Activated T-cell treated with anti-CD3 and anti-CD28 coated beads, Interleukin-2, amount 50 U/mL, for 48 hours (primary cell): ENCODE data around the gene YTHDC2.
"Not testable (repeated sequence)": the region's sequence is repeated elsewhere in the genome, so short reads cannot be mapped to it uniquely, and the experiment has no call there.

ENCODE experiments used
- DNase-seq, 2 experiments: peaks; one replicate each; pipeline ENCODE4 v3.0.0-alpha.2; 2020

YTHDC2 gene

GRCh38 chr5:113520899-113521298, 7.4 kb downstream of the YTHDC2 start:
- DNase-seq = no peak

- DNase-seq = no peak
These were observed 9.7 kb downstream of the YTHDC2 start for GRCh38 chr5:113523168-113523567.

GRCh38 chr5:113524927-113525326, 11.4 kb downstream of the YTHDC2 start:
- no peak for DNase-seq

GRCh38 chr5:113526421-113526820, 12.9 kb downstream of the YTHDC2 start:
- no peak for DNase-seq

DNA sequence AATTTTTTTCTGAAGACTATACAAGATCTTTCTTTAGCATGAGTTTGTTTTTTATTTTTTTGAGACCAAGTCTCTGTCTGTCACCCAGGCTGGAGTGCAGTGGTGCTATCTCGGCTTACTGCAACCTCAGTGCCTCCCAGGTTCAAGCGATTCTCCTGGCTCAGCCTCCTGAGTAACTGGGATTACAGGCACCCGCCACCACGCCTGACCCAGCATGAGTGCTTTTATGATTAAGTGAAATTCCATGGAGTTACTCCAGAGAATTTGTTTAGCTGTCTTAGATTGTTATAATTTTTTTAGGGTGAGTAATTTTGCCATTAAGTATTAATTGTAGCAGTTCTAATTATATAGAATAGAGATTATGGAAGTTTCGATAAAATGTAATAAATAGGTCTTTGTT, 14.3 kb downstream of the YTHDC2 start:
- no peak for DNase-seq

DNA sequence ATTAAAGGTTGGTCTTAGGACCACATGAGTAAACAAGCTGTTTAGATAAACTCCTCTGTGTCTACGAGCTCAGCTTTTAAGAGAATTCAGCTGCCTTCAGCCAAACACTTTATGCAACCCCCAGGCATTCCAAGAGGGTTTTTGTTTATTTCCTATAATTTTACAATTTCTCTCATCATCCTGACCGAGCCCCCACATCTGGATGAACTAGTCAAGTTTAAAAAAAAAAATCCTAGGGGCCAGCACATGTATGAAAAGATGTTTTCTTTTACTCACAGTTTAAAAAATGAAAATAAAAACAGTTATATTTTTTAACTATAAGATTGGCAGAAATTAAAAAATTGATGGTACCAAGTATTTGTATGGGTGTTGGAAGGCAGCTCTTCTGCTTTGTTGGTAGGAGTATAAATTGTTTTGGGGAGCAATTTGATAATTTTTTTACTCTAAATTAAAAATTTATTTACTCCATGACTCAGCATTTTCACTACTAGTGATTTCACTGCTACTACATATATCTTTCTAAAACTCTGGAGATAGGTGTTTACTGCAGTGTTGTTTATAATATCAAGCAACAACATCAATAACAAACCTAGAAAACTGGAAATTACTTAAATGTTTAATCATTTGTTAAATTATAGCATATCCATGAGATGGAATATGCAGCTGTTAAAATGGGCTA, 18.1 kb downstream of the YTHDC2 start:
- DNase-seq = no peak

DNA sequence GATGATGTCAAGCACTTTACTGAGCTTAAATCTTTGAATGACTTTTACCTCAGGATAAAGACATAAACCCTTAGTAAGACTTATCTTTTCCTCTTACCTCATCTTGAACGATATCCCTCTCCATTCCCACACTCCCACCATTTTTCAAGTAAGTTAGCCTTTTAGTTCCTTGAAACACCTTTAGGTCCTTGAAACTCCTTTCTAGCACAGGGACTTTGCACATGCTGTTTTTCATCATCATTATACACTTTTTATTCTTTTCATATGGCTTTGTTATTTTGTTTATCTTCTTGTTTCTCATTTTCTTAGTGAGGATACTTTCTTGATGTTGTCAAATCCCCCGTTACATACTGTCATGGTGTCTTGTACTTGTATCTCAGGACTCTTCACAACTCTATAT, 24.8 kb downstream of the YTHDC2 start:
- DNase-seq = no peak

DNA sequence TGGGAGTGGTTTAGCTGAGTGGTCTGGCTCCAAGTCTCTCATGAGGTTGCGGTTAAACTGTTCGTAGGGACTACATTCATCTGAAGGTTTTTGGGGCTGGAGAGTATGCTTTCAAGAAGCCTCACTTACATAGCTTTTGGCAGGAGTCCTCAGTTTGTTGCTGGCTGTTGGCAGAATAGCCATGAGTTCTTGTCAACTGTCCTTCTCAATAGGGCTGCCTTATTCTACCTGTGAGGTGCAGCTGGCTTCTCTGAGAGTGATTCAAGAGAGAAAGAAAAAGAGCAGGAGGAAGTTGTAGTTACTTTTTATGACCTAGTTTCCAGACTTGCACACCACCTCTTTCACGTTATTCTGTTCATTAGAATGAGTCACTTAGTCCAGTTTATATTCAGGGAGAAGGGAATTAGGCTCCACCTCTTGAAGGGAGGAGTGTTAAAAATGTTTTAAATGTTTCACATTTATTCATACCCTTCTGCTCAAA, 33.2 kb downstream of the YTHDC2 start:
- no peak for DNase-seq

DNA sequence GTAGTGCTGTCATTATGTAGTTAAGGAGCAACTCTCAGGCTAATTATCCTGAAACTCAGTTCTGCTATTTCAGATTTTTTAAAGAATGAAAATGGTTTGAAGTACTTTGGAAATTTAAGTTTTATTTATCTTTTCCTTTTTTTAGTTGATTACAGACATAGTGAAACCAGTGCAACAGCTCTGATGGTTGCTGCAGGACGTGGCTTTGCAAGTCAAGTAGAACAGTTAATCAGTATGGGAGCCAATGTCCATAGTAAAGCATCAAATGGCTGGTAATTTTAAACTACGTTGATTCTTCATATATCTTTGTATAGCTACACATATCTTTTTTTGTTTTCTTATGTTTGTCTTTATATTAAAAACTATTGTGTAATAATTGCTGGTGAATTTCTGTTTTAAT, 34.9 kb downstream of the YTHDC2 start:
- DNase-seq = no peak

- no peak for DNase-seq
These were observed 38.6 kb downstream of the YTHDC2 start for GRCh38 chr5:113552137-113552536.

- DNase-seq = no peak
These were observed 39.1 kb downstream of the YTHDC2 start for GRCh38 chr5:113552620-113553019.

DNA sequence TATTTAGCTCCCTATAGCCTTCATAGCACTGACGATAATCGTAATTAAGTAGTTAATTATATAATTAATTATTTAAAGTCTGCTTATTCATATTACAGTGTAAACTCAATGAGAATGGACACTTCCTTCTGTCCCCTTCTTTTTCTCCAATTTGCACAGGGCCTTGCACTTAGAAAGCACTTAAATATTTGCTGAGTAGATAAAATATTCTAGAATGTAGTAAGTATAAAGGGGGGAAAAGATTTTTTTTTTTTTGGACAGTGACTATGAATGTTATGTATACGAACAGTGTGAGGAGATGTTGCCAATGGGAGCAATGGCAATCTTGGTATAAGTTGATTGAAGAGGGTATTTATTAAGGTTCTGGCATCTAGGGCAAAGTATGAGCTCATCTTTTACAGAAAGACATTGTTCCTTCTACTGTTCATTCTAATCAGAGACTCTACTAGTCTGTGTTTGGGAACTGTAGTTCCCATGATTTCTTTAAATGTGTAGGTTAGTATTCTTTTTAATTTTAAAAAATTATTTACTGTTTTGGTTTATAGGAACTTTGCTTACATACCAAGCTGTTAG, 49.4 kb downstream of the YTHDC2 start:
- DNase-seq = no peak

DNA sequence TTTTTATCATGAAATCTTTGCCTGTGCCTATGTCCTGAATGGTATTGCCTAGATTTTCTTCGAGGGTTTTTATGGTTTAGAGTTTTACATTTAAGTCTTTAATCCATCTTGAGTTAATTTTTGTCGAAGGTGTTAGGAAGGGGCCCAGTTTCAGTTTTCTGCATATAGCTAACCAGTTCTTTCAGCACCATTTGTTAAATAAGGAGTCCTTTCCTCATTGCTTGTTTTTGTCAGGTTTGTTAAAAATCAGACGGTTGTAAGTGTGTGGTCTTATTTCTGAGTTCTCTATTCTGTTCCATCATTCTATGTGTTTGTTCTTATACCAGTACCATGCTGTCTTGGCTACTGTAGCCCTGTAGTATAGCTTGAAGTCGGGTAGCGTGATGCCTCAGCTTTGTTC, 55.9 kb downstream of the YTHDC2 start:
- no peak for DNase-seq

GRCh38 chr5:113572716-113573115, 59.2 kb downstream of the YTHDC2 start:
- DNase-seq = no peak

- no peak for DNase-seq
These were observed 60.9 kb downstream of the YTHDC2 start for GRCh38 chr5:113574417-113574816.

DNA sequence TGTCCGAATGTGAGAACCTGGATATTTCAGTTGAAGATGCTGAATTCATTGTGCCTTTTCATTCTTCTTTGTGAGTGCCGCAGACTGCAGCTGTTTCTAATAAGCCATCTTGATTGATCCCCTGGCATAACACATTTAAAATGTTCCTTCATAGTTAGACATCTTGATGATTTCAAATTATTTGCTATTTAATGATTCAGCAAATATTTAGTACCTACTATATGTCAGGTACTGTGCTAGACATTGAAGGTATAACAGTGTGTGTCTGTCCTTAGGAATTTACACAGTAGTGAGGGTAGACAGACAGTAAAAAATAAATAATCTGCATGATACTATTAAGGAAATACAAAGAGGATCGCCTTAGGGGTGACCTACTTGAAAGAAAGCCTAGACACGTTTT, 61.6 kb downstream of the YTHDC2 start:
- DNase-seq = no peak

DNA sequence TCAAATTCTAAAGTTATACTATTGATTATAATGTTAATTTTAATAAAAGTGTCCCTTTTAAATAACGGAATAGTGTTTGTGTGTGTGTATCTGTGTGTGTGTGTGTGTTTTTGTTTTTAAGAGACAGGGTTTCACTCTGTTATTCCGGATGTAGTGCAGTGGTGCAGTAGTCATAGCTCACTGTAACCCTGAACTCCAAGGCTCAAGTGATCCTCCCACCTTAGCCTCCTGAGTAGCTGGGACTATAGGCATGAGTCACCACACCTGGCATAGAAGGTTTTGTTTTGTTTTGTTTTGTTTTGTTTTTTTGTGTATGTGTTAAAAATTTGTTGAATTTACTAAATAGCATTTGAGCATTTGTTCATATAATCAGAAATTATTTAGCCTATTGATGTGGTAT, 64.6 kb downstream of the YTHDC2 start:
- no peak for DNase-seq

DNA sequence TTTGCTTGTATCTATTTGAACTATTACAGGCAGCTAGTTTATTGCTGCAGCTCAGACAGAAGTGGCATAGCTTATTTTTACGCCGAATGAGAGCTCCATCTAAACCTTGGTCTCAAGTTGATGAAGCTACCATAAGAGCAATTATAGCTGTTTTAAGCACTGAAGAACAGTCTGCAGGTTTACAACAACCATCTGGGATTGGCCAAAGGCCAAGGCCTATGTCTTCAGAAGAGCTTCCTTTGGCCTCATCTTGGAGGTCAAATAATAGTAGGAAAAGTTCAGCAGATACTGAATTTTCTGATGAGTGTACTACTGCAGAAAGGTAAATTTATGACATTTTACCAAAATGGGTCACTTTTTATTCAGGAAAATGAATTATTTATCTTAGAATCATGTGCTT, 67.9 kb downstream of the YTHDC2 start:
- DNase-seq = no peak

DNA sequence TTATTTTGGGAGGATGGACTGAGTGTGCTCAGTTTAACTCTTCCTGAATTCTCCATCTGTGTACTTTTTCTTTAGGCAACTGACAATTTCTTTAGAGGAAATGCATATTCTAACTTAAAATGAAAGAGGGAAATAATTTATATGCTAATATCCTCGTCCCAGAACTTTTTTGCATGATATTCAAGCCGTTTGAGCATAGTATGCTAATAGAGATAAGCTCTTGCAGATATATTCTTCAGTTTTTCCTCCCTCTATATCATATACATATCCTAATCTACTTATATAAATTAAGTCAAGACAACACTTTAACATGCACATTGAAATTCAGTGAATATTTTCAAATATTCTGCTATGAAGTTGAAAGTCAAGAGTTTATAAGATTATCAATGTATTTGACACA, 84.7 kb downstream of the YTHDC2 start:
- no peak for DNase-seq

DNA sequence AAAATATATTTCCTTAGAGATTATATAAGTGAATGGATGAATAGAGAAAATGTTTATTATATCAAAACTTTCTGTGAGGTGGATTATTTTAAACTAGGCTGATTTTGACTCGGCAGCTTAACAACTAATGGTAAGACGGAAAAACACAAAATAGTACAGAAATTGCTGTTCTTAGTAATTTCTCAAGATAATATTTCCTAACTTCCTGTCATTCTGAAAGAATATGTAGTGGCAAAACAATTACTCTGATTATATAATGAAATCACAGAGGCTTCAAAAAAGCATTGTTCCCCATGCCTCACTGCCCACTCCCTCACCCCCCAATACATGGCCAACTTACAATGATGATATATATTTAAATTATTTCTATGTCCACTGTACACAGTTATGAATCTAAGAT, 85.4 kb downstream of the YTHDC2 start:
- DNase-seq = no peak

DNA sequence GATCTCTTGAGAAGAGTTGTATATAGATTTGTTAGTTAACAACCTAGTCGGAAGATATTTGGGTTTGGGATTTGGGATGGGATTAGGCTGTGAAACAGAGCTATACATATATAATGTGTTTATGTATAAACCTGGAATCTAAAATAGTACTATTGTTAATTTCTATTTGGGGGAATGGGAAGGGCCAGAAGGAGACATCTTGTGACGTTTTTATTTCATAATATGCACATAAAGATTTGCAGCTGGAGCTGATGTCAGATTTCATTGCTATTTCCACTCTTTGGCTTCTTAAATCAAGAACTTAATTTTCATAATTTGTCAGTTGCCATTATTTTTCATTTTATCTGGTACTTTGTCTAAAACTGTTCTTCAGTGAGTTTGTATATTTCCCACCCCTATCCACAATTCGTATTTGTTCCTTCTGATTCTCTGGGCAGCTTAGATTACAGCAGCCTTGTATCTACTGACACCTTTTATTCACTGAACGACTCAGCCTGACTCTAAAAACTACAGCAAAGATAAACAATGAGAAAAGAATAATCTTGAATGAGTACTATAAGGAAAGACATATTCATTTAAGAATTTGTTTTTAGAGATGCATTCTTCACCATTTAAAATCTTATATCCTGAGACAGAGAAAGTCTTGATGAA, 86.9 kb downstream of the YTHDC2 start:
- no peak for DNase-seq

DNA sequence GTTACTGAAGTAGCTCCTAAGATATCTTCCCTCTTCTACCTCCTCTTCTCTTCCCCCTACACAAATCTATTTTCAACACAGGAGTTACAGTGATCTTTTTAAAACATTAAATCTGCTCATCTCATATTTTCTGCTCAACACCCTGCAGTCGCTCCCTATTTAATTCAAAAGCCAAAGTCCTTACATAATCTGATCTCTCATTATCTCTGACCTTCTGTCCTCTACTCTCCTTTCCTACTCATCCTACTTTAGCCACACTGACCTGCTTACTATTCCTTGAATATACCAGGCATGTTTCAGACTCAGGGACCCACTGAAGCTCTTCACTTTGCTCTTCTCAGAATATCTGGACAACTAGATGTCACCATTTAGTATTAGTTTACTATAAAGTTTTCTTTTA, 87.9 kb downstream of the YTHDC2 start:
- DNase-seq = no peak

DNA sequence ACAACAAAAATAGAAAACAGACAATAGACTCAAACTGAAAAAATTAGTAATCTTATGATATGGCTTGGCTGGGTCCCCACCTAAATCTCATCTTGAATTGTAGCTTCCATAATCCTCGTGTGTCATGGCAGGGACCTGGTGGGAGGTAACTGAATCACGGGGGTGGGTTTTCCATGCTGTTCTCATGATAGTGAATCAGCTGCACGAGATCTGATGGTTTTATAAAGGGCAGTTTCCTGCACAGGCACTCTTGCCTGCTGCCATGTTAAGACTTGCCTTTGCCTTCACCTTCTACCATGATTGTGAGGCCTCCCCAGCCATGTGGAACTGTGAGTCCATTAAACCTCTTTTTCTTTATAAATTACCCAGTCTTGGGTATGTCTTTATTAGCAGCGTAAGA, 89.8 kb downstream of the YTHDC2 start:
- DNase-seq = not testable (repeated sequence)

DNA sequence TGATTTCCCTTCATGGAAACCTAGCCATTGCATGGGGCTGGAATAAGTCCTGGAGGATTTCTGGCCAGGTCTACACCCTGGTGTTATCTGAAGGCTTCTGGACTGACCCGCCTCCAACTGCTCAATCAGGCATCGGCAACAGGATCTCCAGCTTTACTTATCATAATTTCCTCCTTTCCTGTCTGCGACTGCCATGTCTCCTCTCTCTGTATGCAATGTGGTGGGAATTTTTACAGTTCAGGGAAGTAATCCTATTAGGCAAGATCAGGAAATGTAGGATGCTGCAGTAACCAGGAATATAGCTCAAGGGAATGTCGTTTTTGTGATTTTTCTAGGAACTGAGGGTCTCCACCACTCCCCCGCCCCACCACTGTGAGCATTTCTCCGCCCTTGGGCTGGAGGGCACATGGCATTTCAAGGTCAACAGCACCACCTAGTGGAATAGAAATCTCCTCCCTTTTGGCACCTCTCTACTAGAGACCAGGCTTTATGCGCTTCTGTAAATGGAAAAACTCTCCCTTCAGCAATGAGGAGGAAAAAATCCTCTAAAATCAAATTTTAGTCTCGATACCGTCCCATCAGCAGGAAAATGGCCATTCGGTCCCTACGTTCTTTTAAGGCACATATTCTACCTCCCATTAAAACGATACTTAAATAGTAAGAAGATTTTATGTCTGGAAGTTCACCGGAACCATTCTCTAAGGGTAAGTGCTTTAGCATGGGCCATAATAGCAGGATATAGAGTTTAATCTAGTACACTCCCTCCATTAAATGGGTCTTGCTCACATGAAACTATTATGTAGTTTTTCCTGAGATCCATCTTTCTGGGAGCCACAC, 93.0 kb downstream of the YTHDC2 start:
- peak; percentile 35 to 45 for DNase-seq
